ENCODE data around the gene SASH1.

GRCh38 chr6:148547110-148547509 lies 204.5 kb downstream of the SASH1 start:
- TF ChIP-seq CTCF (IDR thresholded peaks at IDR 0.05) (no peak), POLR2A (IDR thresholded peaks at IDR 0.05) (no peak), POLR2AphosphoS5 (IDR thresholded peaks at IDR 0.05; ENCODE audit: insufficient read depth in 1 of 2, low read depth in 1 of 2) (no peak)
